Breast epithelium (tissue), 3 donors: ENCODE results near the gene BRF1.

Experiments used
- CTCF ChIP-seq, 3 donors: fragments of 450-650 bp; IDR thresholded peaks; one replicate each; pipeline ENCODE4 v1.5.1; 2016 to 2017; ENCODE audit warnings: antibody characterized with exemption in 3 of 3, mild to moderate bottlenecking in 3 of 3, moderate library complexity in 3 of 3
- POLR2A ChIP-seq: fragments of 450-650 bp; IDR thresholded peaks from one replicate; pipeline ENCODE4 v1.6.1; 2016; ENCODE audit warnings: antibody characterized with exemption, mild to moderate bottlenecking, moderate library complexity

DNA sequence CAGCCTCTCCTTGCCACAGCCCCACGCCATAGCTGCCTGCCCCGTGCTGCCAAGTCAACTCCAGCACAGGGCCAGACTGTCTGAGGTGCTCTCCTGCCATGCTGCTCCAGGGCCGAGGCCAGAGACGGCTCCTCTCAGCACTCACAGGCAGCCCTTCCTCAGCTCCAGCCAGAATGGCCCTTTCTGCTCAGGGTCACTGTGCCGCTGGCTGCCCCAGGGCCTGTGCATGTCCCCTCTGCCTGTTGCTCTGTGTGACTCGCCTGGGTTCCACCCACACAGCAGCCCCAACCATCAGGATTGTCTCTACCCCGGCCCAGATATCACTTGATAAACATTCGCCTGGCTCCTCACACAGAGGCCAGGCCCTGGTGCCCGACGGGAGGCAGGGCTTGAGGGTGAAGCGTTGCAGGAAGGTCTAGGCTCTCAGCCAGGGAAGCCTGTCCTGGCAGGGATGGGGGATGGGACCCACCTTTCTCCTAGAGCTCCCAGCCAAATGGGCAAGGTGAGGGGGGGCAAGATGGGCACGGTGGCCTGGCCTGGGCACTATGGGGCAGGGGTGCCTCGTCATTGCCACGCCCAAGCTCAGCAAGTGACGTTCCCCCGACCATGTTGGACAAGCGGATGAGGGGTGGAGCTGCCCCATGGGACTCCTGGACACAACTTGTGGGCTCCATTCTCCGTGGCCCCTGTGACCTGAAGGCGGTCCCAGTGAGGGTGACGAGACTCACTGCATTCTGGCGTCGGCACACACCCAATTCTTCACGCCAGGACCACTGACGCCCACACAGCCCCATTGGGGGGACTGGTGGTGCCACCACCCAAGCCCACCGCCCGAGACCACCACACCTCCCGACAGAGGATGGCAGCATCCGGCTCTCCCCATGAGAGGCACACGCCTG lies 79.9 kb downstream of the BRF1 start:
- TF ChIP-seq CTCF (IDR thresholded peaks at IDR 0.05) (no peak), POLR2A (no peak)
